SK-N-SH treated with all-trans-retinoic acid at 6 μM for 48 hours (cell line): ENCODE measurements around the gene UBE2V1.

Experiments
- ATAC-seq: fragments of 200-7000 bp; cut with Tn5 transposase; 3 replicates; pipeline ENCODE4 v1.9.1; 2020; ENCODE audit warnings: mild to moderate bottlenecking, moderate library complexity
- ARNTL ChIP-seq: fragments of 450-650 bp; formaldehyde crosslinking; IDR thresholded peaks from 2 replicates; pipeline ENCODE4 v1.5.0; 2020; ENCODE audit warnings: low read depth, mild to moderate bottlenecking, moderate library complexity, borderline replicate concordance
- BACH2 ChIP-seq: fragments of 250-450 bp; sonication (Bioruptor Pico); IDR thresholded peaks from 2 replicates; pipeline ENCODE4 v1.9.0; 2021; ENCODE audit warnings: mild to moderate bottlenecking, borderline replicate concordance
- CSDC2 ChIP-seq: fragments of 250-450 bp; sonication (Bioruptor Pico); IDR thresholded peaks from 2 replicates; pipeline ENCODE4 v1.5.0; 2020; ENCODE audit warnings: mild to moderate bottlenecking, moderate library complexity
- ESRRG ChIP-seq: fragments of 250-450 bp; sonication (Bioruptor Pico); IDR thresholded peaks from 2 replicates; pipeline ENCODE4 v1.6.1; 2021; ENCODE audit warnings: mild to moderate bottlenecking
- GLIS3 ChIP-seq: fragments of 250-450 bp; sonication (Bioruptor Pico); IDR thresholded peaks from 2 replicates; pipeline ENCODE4 v1.5.0; 2020; ENCODE audit warnings: mild to moderate bottlenecking, moderate library complexity
- ISL1 ChIP-seq: fragments of 250-450 bp; sonication (Bioruptor Pico); IDR thresholded peaks from 2 replicates; pipeline ENCODE4 v2.1.2; 2022; ENCODE audit warnings: mild to moderate bottlenecking, moderate library complexity
- OSR1 ChIP-seq: fragments of 250-450 bp; sonication (Bioruptor Pico); IDR thresholded peaks from 2 replicates; pipeline ENCODE4 v1.8.0; 2022; ENCODE audit warnings: moderate library complexity, mild to moderate bottlenecking, inconsistent platforms
- PPARA ChIP-seq: fragments of 250-450 bp; sonication (Bioruptor Pico); IDR thresholded peaks from 2 replicates; pipeline ENCODE4 v1.5.0; 2020; ENCODE audit warnings: mild to moderate bottlenecking, borderline replicate concordance
- RARB ChIP-seq: fragments of 250-450 bp; sonication (Bioruptor Pico); IDR thresholded peaks from 2 replicates; pipeline ENCODE4 v1.8.0; 2021; ENCODE audit warnings: mild to moderate bottlenecking, moderate library complexity
- TCF4 ChIP-seq: fragments of 250-450 bp; sonication (Bioruptor Pico); IDR thresholded peaks from 2 replicates; pipeline ENCODE4 v1.8.0; 2021; ENCODE audit warnings: mild to moderate bottlenecking, moderate library complexity, borderline replicate concordance
- TOX ChIP-seq: fragments of 250-450 bp; sonication (Bioruptor Pico); IDR thresholded peaks from 2 replicates; pipeline ENCODE4 v1.8.0; 2021; ENCODE audit warnings: mild to moderate bottlenecking, moderate library complexity, borderline replicate concordance
- ZC3H10 ChIP-seq: fragments of 250-450 bp; sonication (Bioruptor Pico); IDR thresholded peaks from 2 replicates; pipeline ENCODE4 v1.5.1; 2021; ENCODE audit warnings: mild to moderate bottlenecking, moderate library complexity
- ZFP3 ChIP-seq: fragments of 250-450 bp; sonication (Bioruptor Pico); IDR thresholded peaks from 2 replicates; pipeline ENCODE4 v1.5.0; 2020; ENCODE audit warnings: mild to moderate bottlenecking, moderate library complexity
- ZNF565 ChIP-seq: fragments of 450-650 bp; formaldehyde crosslinking; conservative IDR thresholded peaks from 2 replicates; pipeline ENCODE4 v1.5.0; 2020; ENCODE audit warnings: low read depth, mild to moderate bottlenecking, moderate library complexity
- ZNF70 ChIP-seq: fragments of 450-650 bp; formaldehyde crosslinking; IDR thresholded peaks from 2 replicates; pipeline ENCODE4 v1.5.0; 2020; ENCODE audit warnings: mild to moderate bottlenecking, moderate library complexity
- ZNF8 ChIP-seq: fragments of 450-650 bp; formaldehyde crosslinking; IDR thresholded peaks from 2 replicates; pipeline ENCODE4 v1.5.0; 2020; ENCODE audit warnings: mild to moderate bottlenecking, moderate library complexity
- TF ChIP-seq, protein P1 (sequence below): fragments of 250-450 bp; sonication (Bioruptor Pico); IDR thresholded peaks from 2 replicates; pipeline ENCODE4 v1.5.1; 2021; ENCODE audit warnings: mild to moderate bottlenecking, moderate library complexity
- TF ChIP-seq, protein P2 (sequence below): fragments of 250-450 bp; sonication (Bioruptor Pico); IDR thresholded peaks from 2 replicates; pipeline ENCODE4 v1.8.0; 2021; ENCODE audit warnings: low read depth, mild to moderate bottlenecking, moderate library complexity, borderline replicate concordance
- TF ChIP-seq, protein P3 (sequence below): fragments of 250-450 bp; sonication (Bioruptor Pico); IDR thresholded peaks from 2 replicates; pipeline ENCODE4 v1.5.1; 2020; ENCODE audit warnings: low read depth, mild to moderate bottlenecking, moderate library complexity
- TF ChIP-seq, protein P4 (sequence below): fragments of 250-450 bp; sonication (Bioruptor Pico); IDR thresholded peaks from 2 replicates; pipeline ENCODE4 v1.8.0; 2020; ENCODE audit warnings: mild to moderate bottlenecking, moderate library complexity, borderline replicate concordance

Gene UBE2V1

DNA sequence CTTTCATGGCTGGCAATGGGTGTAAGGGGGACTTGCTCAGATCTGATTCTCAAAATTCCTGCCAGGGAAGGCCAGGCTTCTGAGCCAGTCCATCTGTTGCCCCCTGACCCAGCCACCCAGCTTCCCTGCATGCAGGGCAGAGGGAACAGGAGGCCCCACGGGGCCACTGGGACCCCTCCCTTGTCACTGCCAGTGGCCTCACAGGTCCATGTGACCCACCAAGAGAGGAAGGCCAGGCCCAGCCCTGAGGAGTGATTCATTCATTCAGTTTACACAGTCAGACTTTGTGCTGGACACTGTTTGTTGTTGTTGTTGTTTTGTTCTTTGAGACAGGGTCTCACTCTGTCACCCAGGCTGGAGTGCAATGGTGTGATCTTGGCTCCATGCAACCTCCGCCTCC, 39.5 kb downstream of the UBE2V1 start (continued):
- TF ChIP-seq BACH2 (CRISPR knock-in tag) (no peak), CSDC2 (no peak), ZFP3 (CRISPR knock-in tag) (no peak), ISL1 (CRISPR knock-in tag) (no peak), ZNF8 (CRISPR knock-in tag) (no peak), ARNTL (no peak)

DNA sequence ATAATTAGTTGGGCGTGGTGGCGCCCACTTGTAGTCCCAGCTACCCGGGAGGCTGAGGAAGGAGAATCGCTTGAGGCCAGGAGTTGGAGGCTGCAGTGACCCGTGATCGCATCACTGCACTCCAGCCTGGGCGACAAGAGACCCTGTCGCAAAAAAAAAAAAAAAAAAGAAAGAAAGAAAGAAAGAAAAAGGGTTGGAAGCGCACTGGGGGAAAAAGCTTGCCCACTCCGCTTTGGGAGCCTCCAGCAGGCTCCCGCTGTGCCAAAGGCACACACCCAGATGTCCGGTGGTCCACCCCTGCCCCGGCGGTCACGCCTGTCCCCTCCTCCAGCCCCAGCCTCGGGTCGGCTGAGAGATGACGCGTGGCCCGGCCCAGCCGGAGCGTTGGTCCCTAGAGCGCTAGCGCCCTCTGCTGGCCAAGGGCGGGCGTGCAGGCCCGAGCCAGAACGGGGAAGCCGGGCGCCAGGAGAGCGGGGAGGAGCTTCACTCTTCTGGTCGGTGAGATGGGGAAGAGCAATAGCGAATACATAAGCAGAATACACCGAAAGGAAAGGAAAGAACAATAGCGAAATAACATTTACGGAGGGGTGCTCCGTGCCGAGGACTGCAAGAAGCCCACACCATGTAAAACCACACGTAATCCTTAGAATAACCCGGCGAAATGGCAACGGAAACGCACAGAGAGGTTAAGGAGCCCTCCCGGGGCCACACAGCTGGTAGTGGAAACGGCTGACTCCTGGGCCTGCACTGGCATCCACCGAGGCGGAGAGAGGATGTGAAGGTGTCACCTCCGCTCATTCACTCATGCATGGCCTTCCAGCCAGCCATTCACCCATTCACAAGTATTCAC, 41.7 kb downstream of the UBE2V1 start:
- no peak for TF ChIP-seq OSR1 (CRISPR knock-in tag)
- TF ChIP-seq, protein P1, sequence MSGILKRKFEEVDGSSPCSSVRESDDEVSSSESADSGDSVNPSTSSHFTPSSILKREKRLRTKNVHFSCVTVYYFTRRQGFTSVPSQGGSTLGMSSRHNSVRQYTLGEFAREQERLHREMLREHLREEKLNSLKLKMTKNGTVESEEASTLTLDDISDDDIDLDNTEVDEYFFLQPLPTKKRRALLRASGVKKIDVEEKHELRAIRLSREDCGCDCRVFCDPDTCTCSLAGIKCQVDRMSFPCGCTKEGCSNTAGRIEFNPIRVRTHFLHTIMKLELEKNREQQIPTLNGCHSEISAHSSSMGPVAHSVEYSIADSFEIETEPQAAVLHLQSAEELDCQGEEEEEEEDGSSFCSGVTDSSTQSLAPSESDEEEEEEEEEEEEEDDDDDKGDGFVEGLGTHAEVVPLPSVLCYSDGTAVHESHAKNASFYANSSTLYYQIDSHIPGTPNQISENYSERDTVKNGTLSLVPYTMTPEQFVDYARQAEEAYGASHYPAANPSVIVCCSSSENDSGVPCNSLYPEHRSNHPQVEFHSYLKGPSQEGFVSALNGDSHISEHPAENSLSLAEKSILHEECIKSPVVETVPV (CRISPR knock-in tag): 0 out of 2 replicates have a peak, but pooled peaks have one; percentile 32
- ATAC-seq: peak; percentile 99

DNA sequence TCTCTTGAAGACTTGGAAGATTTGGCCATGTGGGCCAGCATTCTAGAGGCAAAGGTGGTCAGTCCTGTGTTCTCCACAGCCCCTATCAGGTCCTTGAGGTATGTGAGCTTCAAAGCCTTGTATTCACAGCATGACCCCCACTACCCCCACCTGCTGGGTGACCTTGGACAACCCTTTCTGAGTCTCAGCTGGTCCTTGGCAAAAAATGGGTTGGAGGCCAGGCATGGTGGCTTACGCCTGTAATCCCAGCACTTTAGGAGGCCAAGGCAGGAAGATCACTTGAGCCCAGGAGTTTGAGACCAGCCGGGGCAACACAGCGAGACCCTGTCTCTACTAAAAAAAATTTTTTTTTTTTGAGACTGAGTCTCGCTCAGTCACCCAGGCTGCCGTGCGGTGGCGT, 42.6 kb downstream of the UBE2V1 start:
- ATAC-seq: no peak
- TF ChIP-seq ISL1 (CRISPR knock-in tag): no peak
- no peak for TF ChIP-seq GLIS3 (CRISPR knock-in tag)
- TF ChIP-seq TCF4: no peak
- no peak for TF ChIP-seq PPARA (CRISPR knock-in tag)
- TF ChIP-seq ARNTL: no peak
- no peak for TF ChIP-seq ZFP3 (CRISPR knock-in tag)
- TF ChIP-seq RARB: no peak

DNA sequence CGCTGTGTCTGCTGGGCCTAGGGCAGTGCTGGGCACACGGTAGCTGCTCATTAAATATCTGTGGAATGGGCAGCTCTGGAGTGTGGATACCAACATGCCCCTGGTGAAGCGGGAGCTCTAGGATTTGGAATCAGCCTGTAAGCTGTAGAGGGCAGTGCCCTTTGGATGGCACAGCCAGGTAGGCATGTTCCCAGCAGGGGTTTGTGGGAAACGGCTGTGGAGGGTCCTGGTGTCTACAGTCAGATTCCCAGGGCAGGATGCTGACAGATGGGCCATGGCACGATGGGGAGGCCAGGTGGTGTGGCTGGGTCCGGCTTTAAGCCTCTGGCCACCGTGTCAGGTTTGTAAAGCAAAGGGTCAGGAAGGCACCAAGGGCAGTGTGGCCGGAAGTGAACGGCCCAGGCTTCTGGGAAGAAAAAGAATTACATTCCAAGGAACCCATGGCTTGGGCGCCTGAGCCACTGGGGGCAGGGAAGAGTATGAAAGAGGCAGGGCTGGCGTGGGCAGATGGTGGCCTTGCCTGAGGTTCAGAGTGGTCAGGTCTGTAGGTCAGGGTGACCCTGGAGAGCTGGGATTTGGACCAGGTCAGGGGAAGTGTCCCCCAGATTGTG, 44.8 kb downstream of the UBE2V1 start:
- ATAC-seq: no peak

DNA sequence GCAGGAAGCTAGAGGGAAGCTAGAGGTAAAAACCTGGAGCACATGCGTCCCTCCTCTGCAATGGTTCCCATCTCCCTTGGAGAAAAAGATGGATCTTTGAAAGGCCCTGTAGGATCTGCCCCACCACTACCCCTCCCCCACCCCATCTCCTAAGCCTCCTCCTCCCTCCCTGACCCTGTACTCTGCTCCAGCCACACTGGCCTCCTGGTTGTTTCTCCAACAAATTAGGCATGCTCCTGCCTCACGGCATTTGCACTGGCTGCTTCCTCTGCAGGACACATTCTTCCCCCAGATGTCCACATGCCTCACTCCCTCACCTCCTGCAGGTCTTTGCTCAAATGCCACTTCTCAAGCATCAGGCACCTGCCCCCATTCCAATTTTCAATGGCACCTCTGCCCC, 45.5 kb downstream of the UBE2V1 start:
- ATAC-seq: no peak
- TF ChIP-seq TOX (CRISPR knock-in tag) (no peak), ZNF565 (CRISPR knock-in tag) (no peak)
- TF ChIP-seq, protein P1 (CRISPR knock-in tag): no peak
- TF ChIP-seq, protein P2, sequence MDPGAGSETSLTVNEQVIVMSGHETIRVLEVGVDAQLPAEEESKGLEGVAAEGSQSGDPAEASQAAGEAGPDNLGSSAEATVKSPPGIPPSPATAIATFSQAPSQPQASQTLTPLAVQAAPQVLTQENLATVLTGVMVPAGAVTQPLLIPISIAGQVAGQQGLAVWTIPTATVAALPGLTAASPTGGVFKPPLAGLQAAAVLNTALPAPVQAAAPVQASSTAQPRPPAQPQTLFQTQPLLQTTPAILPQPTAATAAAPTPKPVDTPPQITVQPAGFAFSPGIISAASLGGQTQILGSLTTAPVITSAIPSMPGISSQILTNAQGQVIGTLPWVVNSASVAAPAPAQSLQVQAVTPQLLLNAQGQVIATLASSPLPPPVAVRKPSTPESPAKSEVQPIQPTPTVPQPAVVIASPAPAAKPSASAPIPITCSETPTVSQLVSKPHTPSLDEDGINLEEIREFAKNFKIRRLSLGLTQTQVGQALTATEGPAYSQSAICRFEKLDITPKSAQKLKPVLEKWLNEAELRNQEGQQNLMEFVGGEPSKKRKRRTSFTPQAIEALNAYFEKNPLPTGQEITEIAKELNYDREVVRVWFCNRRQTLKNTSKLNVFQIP (CRISPR knock-in tag): no peak

More for the DNA sequence above, 44.8 kb downstream of the UBE2V1 start:
- TF ChIP-seq BACH2 (CRISPR knock-in tag): no peak
- TF ChIP-seq ARNTL: no peak
- no peak for TF ChIP-seq ESRRG (CRISPR knock-in tag)
- TF ChIP-seq, protein P3, sequence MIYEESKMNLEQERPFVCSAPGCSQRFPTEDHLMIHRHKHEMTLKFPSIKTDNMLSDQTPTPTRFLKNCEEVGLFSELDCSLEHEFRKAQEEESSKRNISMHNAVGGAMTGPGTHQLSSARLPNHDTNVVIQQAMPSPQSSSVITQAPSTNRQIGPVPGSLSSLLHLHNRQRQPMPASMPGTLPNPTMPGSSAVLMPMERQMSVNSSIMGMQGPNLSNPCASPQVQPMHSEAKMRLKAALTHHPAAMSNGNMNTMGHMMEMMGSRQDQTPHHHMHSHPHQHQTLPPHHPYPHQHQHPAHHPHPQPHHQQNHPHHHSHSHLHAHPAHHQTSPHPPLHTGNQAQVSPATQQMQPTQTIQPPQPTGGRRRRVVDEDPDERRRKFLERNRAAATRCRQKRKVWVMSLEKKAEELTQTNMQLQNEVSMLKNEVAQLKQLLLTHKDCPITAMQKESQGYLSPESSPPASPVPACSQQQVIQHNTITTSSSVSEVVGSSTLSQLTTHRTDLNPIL (CRISPR knock-in tag): no peak
- TF ChIP-seq TCF4: no peak
- no peak for TF ChIP-seq ZFP3 (CRISPR knock-in tag)
- TF ChIP-seq OSR1 (CRISPR knock-in tag): no peak
- no peak for TF ChIP-seq ZC3H10 (CRISPR knock-in tag)
- no peak for TF ChIP-seq ZNF8 (CRISPR knock-in tag)
- no peak for TF ChIP-seq GLIS3 (CRISPR knock-in tag)
- TF ChIP-seq, protein P4, sequence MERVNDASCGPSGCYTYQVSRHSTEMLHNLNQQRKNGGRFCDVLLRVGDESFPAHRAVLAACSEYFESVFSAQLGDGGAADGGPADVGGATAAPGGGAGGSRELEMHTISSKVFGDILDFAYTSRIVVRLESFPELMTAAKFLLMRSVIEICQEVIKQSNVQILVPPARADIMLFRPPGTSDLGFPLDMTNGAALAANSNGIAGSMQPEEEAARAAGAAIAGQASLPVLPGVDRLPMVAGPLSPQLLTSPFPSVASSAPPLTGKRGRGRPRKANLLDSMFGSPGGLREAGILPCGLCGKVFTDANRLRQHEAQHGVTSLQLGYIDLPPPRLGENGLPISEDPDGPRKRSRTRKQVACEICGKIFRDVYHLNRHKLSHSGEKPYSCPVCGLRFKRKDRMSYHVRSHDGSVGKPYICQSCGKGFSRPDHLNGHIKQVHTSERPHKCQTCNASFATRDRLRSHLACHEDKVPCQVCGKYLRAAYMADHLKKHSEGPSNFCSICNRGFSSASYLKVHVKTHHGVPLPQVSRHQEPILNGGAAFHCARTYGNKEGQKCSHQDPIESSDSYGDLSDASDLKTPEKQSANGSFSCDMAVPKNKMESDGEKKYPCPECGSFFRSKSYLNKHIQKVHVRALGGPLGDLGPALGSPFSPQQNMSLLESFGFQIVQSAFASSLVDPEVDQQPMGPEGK (CRISPR knock-in tag): no peak
- TF ChIP-seq, protein P2 (CRISPR knock-in tag): no peak
- no peak for TF ChIP-seq ZNF70 (CRISPR knock-in tag)
